Measurements from ENCODE around the gene RSPRY1. TPM values are rescaled to one million over a fixed set of nuclear protein-coding genes. Genes with fewer than 3 reads are reported as not detected.
A peak's percentile ranks its signal among the peaks of the same experiment; 100 is the strongest.

Gene RSPRY1
- total and polyA plus RNA-seq, 2 donors from 2014 or later = 14.4 to 32.2 TPM

GRCh38 chr16:57260294-57260929 lies 74.3 kb downstream of the RSPRY1 start:
- DNase-seq (peak in 4 of 5 donors; percentile 15 to 75 (median 48)), FAIRE-seq (no peak)
- peak overlapping the region; percentile 5 to 43 for H3K27ac ChIP-seq (ENCODE audit: low read depth in 2 of 2, low read length in 2 of 2)
- peaks cover 0 to 20% (median 5%) of the 10 kb centered on the region in 3 donors for H3K36me3 ChIP-seq (ENCODE audit: control insufficient read depth in 2 of 3, insufficient read depth in 3 of 3, low read length in 3 of 3)
- no peak overlapping the region for H3K9ac ChIP-seq (ENCODE audit: low read length in 3 of 3)
- H3K4me1 ChIP-seq (ENCODE audit: control insufficient read depth in 2 of 3, insufficient read depth in 2 of 3, low read depth in 1 of 3, low read length in 3 of 3) = peaks cover 0 to 17% (median 5%) of the 10 kb centered on the region in 3 donors
- no peaks in the 10 kb centered on the region for H3K9me3 ChIP-seq (ENCODE audit: control insufficient read depth in 2 of 3, insufficient read depth in 1 of 3, low read length in 3 of 3)
- H3K4me3 ChIP-seq (ENCODE audit: low read length in 3 of 3) = no peak overlapping the region
- no peak for TF ChIP-seq CTCF (IDR thresholded peaks at IDR 0.05; ENCODE audit: borderline replicate concordance, extremely low read depth, insufficient read depth)
- H3K27me3 ChIP-seq (ENCODE audit: control insufficient read depth, insufficient read depth, low read length) = no peaks in the 10 kb centered on the region
- intact Hi-C loops (cut with DNase I) = no loop called here

- Histone ChIP-seq H3K4me3 (ENCODE audit: low read length in 3 of 3) (no peak overlapping the region), H3K4me1 (ENCODE audit: control insufficient read depth in 2 of 3, insufficient read depth in 2 of 3, low read depth in 1 of 3, low read length in 3 of 3) (peaks cover 0 to 24% (median 17%) of the 10 kb centered on the region in 3 donors), H3K9ac (ENCODE audit: low read length in 3 of 3) (no peak overlapping the region), H3K36me3 (ENCODE audit: control insufficient read depth in 2 of 3, insufficient read depth in 3 of 3, low read length in 3 of 3) (peaks cover 0 to 8% (median 0%) of the 10 kb centered on the region in 3 donors), H3K9me3 (ENCODE audit: control insufficient read depth in 2 of 3, insufficient read depth in 1 of 3, low read length in 3 of 3) (no peaks in the 10 kb centered on the region), H3K27ac (ENCODE audit: low read depth in 2 of 2, low read length in 2 of 2) (no peak overlapping the region), H3K27me3 (ENCODE audit: control insufficient read depth, insufficient read depth, low read length) (no peaks in the 10 kb centered on the region)
- no peak for TF ChIP-seq CTCF (IDR thresholded peaks at IDR 0.05; ENCODE audit: borderline replicate concordance, extremely low read depth, insufficient read depth)
- DNase-seq = peak in 1 of 5 donors; percentile 29
- intact Hi-C loops (cut with DNase I) = no loop called here
- FAIRE-seq = no peak
These were observed 75.7 kb downstream of the RSPRY1 start for GRCh38 chr16:57261806-57262205.

- no peaks in the 10 kb centered on the region for H3K27me3 ChIP-seq (ENCODE audit: control insufficient read depth, insufficient read depth, low read length)
- intact Hi-C loops (cut with DNase I) = no loop called here
- H3K27ac ChIP-seq (ENCODE audit: low read depth in 2 of 2, low read length in 2 of 2) = peak overlapping the region; percentile 60 to 74
- H3K9ac ChIP-seq (ENCODE audit: low read length in 3 of 3) = peak overlapping the region in 1 of 3 donors; percentile 15
- H3K9me3 ChIP-seq (ENCODE audit: control insufficient read depth in 2 of 3, insufficient read depth in 1 of 3, low read length in 3 of 3) = no peaks in the 10 kb centered on the region
- H3K36me3 ChIP-seq (ENCODE audit: control insufficient read depth in 2 of 3, insufficient read depth in 3 of 3, low read length in 3 of 3) = peaks cover 0 to 4% (median 0%) of the 10 kb centered on the region in 3 donors
- peaks cover 2 to 29% (median 26%) of the 10 kb centered on the region in 3 donors for H3K4me1 ChIP-seq (ENCODE audit: control insufficient read depth in 2 of 3, insufficient read depth in 2 of 3, low read depth in 1 of 3, low read length in 3 of 3)
- no peak for TF ChIP-seq CTCF (IDR thresholded peaks at IDR 0.05; ENCODE audit: borderline replicate concordance, extremely low read depth, insufficient read depth)
- FAIRE-seq (no peak), DNase-seq (peak in 1 of 5 donors; percentile 61)
- no peak overlapping the region for H3K4me3 ChIP-seq (ENCODE audit: low read length in 3 of 3)
These were observed 76.9 kb downstream of the RSPRY1 start for GRCh38 chr16:57262841-57263540.
